ENCODE data around the gene PHGDH. TPM values are rescaled to one million over a fixed set of nuclear protein-coding genes. Genes with fewer than 3 reads are reported as not detected.

PHGDH gene
- total and polyA plus RNA-seq, 3 experiments from 2014 or later: 10.5 to 82.5 (median 78.4) TPM

DNA sequence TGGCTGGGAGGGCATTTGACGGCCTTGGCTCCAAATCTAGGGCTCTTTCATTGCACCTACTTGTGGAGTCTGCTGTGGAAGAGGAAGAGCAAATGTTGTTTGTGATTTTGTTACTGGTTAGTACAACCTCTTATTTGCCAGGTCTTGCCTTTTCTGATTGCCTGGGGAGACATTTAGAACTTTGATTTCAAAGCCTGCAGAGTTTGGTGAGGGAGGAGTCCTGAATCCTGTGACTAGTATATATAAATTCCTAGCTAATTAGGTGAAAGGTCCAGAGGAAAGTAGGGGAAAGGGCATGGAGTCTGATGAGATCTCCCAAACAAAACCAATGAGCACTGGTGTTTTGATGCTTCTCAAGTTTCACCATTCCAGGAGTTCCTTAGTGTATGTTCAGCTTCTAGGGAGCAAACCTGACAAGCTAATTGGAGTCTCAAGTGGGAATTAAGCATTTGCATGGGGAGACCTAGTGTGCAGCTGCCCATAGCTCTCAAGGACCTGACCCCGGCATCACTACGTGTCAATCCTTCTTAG is 62.0 kb downstream of the PHGDH start:
- Histone ChIP-seq H3K36me3 (ENCODE audit: insufficient read depth, low read length) (no peaks in the 10 kb centered on the region), H3K27me3 (ENCODE audit: insufficient read depth, low read length, poor library complexity, severe bottlenecking) (no peaks in the 10 kb centered on the region), H3K4me3 (ENCODE audit: low read length) (no peak overlapping the region), H3K9me3 (ENCODE audit: low read length) (no peaks in the 10 kb centered on the region), H3K4me1 (ENCODE audit: insufficient read depth, low read length) (no peaks in the 10 kb centered on the region), H3K27ac (ENCODE audit: low read depth, low read length) (no peak overlapping the region)
- Mint-ChIP-seq H3K27ac (no peak overlapping the region), H3K36me3 (no peaks in the 10 kb centered on the region), H3K9me3 (no peaks in the 10 kb centered on the region), H3K4me1 (no peaks in the 10 kb centered on the region), H3K27me3 (peaks cover 2 to 21% of the 10 kb centered on the region in 2 donors), H3K4me3 (no peak overlapping the region)
- CTCF ChIA-PET: no interaction called here
- POLR2A ChIA-PET: no interaction called here
- no peak for DNase-seq

DNA sequence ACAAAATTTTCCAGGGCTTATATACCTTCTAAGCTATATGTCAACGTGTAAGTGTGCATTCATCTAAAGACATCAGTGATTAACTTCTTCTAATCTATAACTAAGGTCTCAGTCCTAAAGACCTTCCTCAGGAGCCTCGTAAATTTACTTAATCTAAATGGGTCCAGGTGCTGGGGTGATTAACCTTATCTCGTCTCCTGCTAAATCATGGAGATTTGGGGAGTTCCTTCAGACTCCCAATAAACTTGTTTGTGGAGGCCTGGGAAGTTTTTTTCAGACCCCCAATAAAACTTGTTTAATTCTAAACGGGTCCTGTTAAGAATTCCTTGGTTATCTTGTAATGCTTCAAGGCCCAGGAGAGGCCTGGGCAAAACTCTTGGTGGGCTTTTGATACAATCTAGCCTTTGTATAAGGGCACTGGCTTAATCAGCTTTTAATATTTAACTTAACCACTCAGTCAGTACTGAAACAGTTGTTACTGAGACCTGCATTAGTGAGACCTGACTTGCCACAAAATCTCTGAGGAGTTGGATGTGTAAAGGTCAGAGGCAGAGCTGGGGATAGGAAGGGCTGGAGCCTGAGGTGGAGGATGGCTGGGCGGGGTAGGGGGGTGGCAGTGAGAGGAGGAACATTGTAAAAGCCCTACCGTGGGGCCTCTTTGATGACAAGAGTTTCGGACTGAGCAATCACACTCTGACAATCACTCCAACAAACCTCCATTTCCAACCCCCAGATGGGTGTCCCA is 63.2 kb downstream of the PHGDH start:
- H3K36me3 ChIP-seq (ENCODE audit: insufficient read depth, low read length): no peaks in the 10 kb centered on the region
- no peaks in the 10 kb centered on the region for H3K4me1 ChIP-seq (ENCODE audit: insufficient read depth, low read length)
- no peaks in the 10 kb centered on the region for H3K9me3 ChIP-seq (ENCODE audit: low read length)
- peaks cover 2 to 21% of the 10 kb centered on the region in 2 donors for H3K27me3 Mint-ChIP-seq
- no peak overlapping the region for H3K27ac ChIP-seq (ENCODE audit: low read depth, low read length)
- no peak overlapping the region for H3K4me3 ChIP-seq (ENCODE audit: low read length)
- H3K27ac Mint-ChIP-seq: no peak overlapping the region
- no peaks in the 10 kb centered on the region for H3K27me3 ChIP-seq (ENCODE audit: insufficient read depth, low read length, poor library complexity, severe bottlenecking)
- no peaks in the 10 kb centered on the region for H3K4me1 Mint-ChIP-seq
- ChIA-PET POLR2A (no interaction called here), CTCF (no interaction called here)
- H3K36me3 Mint-ChIP-seq: no peaks in the 10 kb centered on the region
- no peaks in the 10 kb centered on the region for H3K9me3 Mint-ChIP-seq
- no peak for DNase-seq
- H3K4me3 Mint-ChIP-seq: no peak overlapping the region

GRCh38 chr1:119778359-119778758 is 66.6 kb downstream of the PHGDH start:
- H3K27ac Mint-ChIP-seq: no peak overlapping the region
- Histone ChIP-seq H3K9me3 (ENCODE audit: low read length) (no peaks in the 10 kb centered on the region), H3K4me1 (ENCODE audit: insufficient read depth, low read length) (no peaks in the 10 kb centered on the region), H3K27ac (ENCODE audit: low read depth, low read length) (no peak overlapping the region), H3K36me3 (ENCODE audit: insufficient read depth, low read length) (no peaks in the 10 kb centered on the region), H3K4me3 (ENCODE audit: low read length) (no peak overlapping the region), H3K27me3 (ENCODE audit: insufficient read depth, low read length, poor library complexity, severe bottlenecking) (no peaks in the 10 kb centered on the region)
- no peaks in the 10 kb centered on the region for H3K36me3 Mint-ChIP-seq
- ChIA-PET POLR2A (no interaction called here), CTCF (no interaction called here)
- no peak overlapping the region for H3K4me3 Mint-ChIP-seq
- H3K27me3 Mint-ChIP-seq: peaks cover 2 to 16% of the 10 kb centered on the region in 2 donors
- DNase-seq: no peak
- no peaks in the 10 kb centered on the region for H3K4me1 Mint-ChIP-seq
- no peaks in the 10 kb centered on the region for H3K9me3 Mint-ChIP-seq

- Histone ChIP-seq H3K9me3 (ENCODE audit: low read length) (no peaks in the 10 kb centered on the region), H3K4me1 (ENCODE audit: insufficient read depth, low read length) (no peaks in the 10 kb centered on the region), H3K4me3 (ENCODE audit: low read length) (no peak overlapping the region), H3K27ac (ENCODE audit: low read depth, low read length) (no peak overlapping the region), H3K36me3 (ENCODE audit: insufficient read depth, low read length) (no peaks in the 10 kb centered on the region), H3K27me3 (ENCODE audit: insufficient read depth, low read length, poor library complexity, severe bottlenecking) (no peaks in the 10 kb centered on the region)
- Mint-ChIP-seq H3K27ac (no peak overlapping the region), H3K4me3 (no peak overlapping the region), H3K27me3 (peaks cover 2 to 13% of the 10 kb centered on the region in 2 donors), H3K9me3 (no peaks in the 10 kb centered on the region), H3K4me1 (no peaks in the 10 kb centered on the region), H3K36me3 (no peaks in the 10 kb centered on the region)
- DNase-seq: no peak
- CTCF ChIA-PET: no interaction called here
- POLR2A ChIA-PET: no interaction called here
Measured at GRCh38 chr1:119778886-119779560, 67.3 kb downstream of the PHGDH start.

DNA sequence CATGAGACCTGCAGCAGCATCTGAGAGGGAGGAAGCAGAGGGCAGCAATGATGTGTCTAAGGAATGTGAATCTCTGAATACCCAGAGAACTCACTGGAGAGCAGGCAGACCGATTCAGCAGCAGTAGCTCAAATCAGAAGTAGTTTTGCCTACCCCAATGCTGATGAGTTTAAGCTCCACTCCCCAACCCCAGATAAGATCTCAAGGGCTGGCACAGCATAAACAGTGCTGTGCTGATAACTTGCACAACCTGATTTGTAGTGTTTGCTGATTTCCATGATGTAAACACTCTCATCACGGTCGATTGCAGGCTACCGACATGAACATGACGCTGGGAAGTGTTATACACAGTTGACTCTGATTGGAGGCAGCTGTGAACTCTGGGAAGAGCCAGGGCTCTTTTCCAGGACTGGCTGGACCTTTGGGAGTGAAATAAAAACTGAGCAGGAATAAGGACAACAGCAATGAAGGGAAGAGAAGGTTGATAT is 68.2 kb downstream of the PHGDH start:
- Histone ChIP-seq H3K36me3 (ENCODE audit: insufficient read depth, low read length) (no peaks in the 10 kb centered on the region), H3K27ac (ENCODE audit: low read depth, low read length) (no peak overlapping the region), H3K4me3 (ENCODE audit: low read length) (no peak overlapping the region), H3K27me3 (ENCODE audit: insufficient read depth, low read length, poor library complexity, severe bottlenecking) (no peaks in the 10 kb centered on the region), H3K4me1 (ENCODE audit: insufficient read depth, low read length) (no peaks in the 10 kb centered on the region), H3K9me3 (ENCODE audit: low read length) (no peaks in the 10 kb centered on the region)
- Mint-ChIP-seq H3K4me3 (no peak overlapping the region), H3K27ac (no peak overlapping the region), H3K9me3 (no peaks in the 10 kb centered on the region), H3K36me3 (no peaks in the 10 kb centered on the region), H3K4me1 (no peaks in the 10 kb centered on the region), H3K27me3 (peaks cover 2 to 11% of the 10 kb centered on the region in 2 donors)
- ChIA-PET CTCF (no interaction called here), POLR2A (no interaction called here)
- no peak for DNase-seq

DNA sequence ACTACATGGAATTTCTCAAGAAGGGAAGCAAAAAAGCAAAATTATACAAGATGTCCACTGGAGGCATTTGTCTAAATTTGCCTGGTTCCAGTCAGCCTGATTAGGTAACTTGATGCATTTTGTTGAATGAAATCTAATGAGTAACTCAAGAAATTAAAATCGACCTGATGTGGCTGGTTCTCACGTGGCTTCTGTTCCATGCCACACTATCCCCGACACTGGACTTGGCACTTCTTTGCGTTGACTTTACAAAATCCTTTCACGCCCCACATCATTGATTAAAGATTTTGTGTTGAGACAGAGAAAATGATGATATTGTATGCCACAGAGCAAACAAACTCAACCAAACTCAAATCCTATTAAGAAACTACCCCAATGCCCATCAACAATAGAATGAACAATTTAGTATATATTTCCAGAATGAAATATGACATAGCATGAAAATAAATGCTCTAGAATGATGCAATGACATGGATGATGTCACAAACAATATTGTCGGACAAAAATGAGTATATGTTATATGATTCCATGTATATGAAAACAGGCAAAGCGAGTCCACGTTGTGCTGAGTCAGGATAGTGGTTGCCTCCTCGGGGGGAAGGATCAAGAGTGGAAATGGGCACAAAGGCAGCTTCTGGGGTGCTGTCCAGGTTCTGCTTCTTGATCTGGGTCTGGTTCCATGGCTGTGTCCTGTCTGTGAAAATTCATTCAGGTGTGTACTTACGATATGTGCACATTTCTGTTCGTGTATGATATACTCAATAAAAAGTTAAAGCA is 69.9 kb downstream of the PHGDH start:
- Mint-ChIP-seq H3K27ac (no peak overlapping the region), H3K36me3 (no peaks in the 10 kb centered on the region), H3K9me3 (no peaks in the 10 kb centered on the region), H3K4me1 (no peaks in the 10 kb centered on the region), H3K27me3 (peaks cover 0 to 7% of the 10 kb centered on the region in 2 donors), H3K4me3 (no peak overlapping the region)
- Histone ChIP-seq H3K4me3 (ENCODE audit: low read length) (no peak overlapping the region), H3K27me3 (ENCODE audit: insufficient read depth, low read length, poor library complexity, severe bottlenecking) (no peaks in the 10 kb centered on the region), H3K36me3 (ENCODE audit: insufficient read depth, low read length) (no peaks in the 10 kb centered on the region), H3K4me1 (ENCODE audit: insufficient read depth, low read length) (no peaks in the 10 kb centered on the region), H3K27ac (ENCODE audit: low read depth, low read length) (no peak overlapping the region), H3K9me3 (ENCODE audit: low read length) (no peaks in the 10 kb centered on the region)
- no peak for DNase-seq
- ChIA-PET POLR2A (no interaction called here), CTCF (no interaction called here)

DNA sequence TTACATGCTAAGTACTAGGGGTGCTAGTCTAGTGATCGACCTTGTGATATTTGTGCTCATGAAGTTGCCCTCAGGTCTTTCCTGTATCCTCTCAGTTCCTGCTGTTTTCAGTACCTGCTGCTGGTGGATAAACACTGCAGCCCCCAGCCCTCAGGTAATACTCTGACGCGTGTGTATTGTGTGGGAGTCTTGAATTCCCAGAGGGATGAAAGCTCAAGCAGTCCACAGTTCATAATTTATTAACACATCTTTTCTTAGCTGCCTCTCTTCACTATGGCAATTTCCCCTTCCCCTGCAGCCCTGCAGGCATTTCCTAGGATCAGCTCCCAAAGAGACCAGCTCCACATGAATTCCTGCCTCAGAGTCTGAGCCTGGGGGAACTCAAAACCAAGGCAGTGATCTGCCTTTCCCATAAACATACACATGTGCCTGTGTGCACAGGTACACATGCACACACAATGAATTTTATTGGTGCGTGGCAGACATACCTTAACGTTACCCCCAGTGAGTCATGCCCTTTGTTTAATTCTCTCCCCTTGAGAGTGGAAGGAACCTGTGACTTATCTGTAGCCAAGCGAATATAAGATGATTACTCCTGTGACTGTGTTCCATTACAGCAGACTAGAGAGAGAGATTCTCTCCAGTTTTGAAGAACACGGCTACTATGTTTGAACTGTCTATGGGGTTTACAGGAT is 71.0 kb downstream of the PHGDH start:
- CTCF ChIA-PET: no interaction called here
- peaks cover 0 to 6% of the 10 kb centered on the region in 2 donors for H3K27me3 Mint-ChIP-seq

More for the DNA sequence above, 71.0 kb downstream of the PHGDH start:
- Mint-ChIP-seq H3K4me1 (no peaks in the 10 kb centered on the region), H3K9me3 (no peaks in the 10 kb centered on the region), H3K4me3 (no peak overlapping the region), H3K36me3 (no peaks in the 10 kb centered on the region), H3K27ac (no peak overlapping the region)
- Histone ChIP-seq H3K36me3 (ENCODE audit: insufficient read depth, low read length) (no peaks in the 10 kb centered on the region), H3K27ac (ENCODE audit: low read depth, low read length) (no peak overlapping the region), H3K27me3 (ENCODE audit: insufficient read depth, low read length, poor library complexity, severe bottlenecking) (no peaks in the 10 kb centered on the region), H3K4me3 (ENCODE audit: low read length) (no peak overlapping the region), H3K9me3 (ENCODE audit: low read length) (no peaks in the 10 kb centered on the region), H3K4me1 (ENCODE audit: insufficient read depth, low read length) (no peaks in the 10 kb centered on the region)
- POLR2A ChIA-PET: no interaction called here
- DNase-seq: no peak
